Tibial nerve (tissue), 4 donors: Measurements from ENCODE around the gene RNF14. TPM values are rescaled to one million over a fixed set of nuclear protein-coding genes. Genes with fewer than 3 reads are reported as not detected.

Experiments used
- DNase-seq, 2 donors: peaks; one replicate each; pipeline ENCODE4 v3.0.0-alpha.2; 2019; ENCODE audit warnings: low spot score in 2 of 2
- H3K27ac ChIP-seq, 4 donors: fragments of 200-600 bp; sonication (generic) in 3 of 4; one replicate each; pipeline ENCODE4 v1.5.1; 2017 to 2019; ENCODE audit warnings: mild to moderate bottlenecking in 1 of 4
- H3K27me3 ChIP-seq, 2 donors: fragments of 200-600 bp; sonication (generic) in 1 of 2; one replicate each; pipeline versions ENCODE4 v1.5.1 to v1.6.0; 2017 to 2019
- H3K36me3 ChIP-seq, 3 donors: fragments of 200-600 bp; sonication (generic); one replicate each; pipeline ENCODE4 v1.5.1; 2018 to 2019
- H3K4me1 ChIP-seq, 4 donors: fragments of 200-600 bp; sonication (generic) in 3 of 4; one replicate each; pipeline ENCODE4 v1.5.1; 2017 to 2019
- H3K4me3 ChIP-seq, 4 donors: fragments of 200-600 bp; sonication (generic) in 3 of 4; one replicate each; pipeline ENCODE4 v1.5.1; 2017 to 2019; ENCODE audit warnings: mild to moderate bottlenecking in 1 of 4, moderate library complexity in 1 of 4
- H3K9me3 ChIP-seq, 4 donors: fragments of 200-600 bp; sonication (generic) in 3 of 4; one replicate each; pipeline ENCODE4 v1.5.1; 2017 to 2019
- EP300 ChIP-seq, 2 donors: sonication (generic); formaldehyde crosslinking; IDR thresholded peaks; one replicate each; pipeline ENCODE4 v1.6.1; 2017; ENCODE audit warnings: antibody characterized with exemption in 2 of 2, mild to moderate bottlenecking in 1 of 2
- POLR2A ChIP-seq, 2 donors: fragments of 450-650 bp; IDR thresholded peaks; one replicate each; pipeline ENCODE4 v1.6.1; 2017; ENCODE audit warnings: antibody characterized with exemption in 2 of 2, mild to moderate bottlenecking in 2 of 2, moderate library complexity in 2 of 2
- WGBS, 2 donors: methylation state at CpG; one replicate each; pipeline ENCODE4 v1.1.5; 2018; 5-methylcytosine and 5-hydroxymethylcytosine counted together
- total RNA-seq, 4 donors: library from RNA; depleted of rRNA; stranded (reverse); fragments of >200 nt; gene quantifications; one replicate each; pipeline ENCODE4 v1.1.0, GENCODE V29; 2016
- TF ChIP-seq, protein P1 (sequence below), 5 experiments: fragments of 200-600 bp in 3 of 5; fragments of 450-650 bp in 2 of 5; sonication (generic) in 3 of 5; IDR thresholded peaks; one replicate each; pipeline ENCODE4 v1.5.1; 2016 to 2019; ENCODE audit warnings: antibody characterized with exemption in 5 of 5, mild to moderate bottlenecking in 3 of 5, moderate library complexity in 2 of 5

Gene RNF14
- total RNA-seq, 4 donors from 2014 or later: 48.0 to 70.5 (median 57.8) TPM

DNA sequence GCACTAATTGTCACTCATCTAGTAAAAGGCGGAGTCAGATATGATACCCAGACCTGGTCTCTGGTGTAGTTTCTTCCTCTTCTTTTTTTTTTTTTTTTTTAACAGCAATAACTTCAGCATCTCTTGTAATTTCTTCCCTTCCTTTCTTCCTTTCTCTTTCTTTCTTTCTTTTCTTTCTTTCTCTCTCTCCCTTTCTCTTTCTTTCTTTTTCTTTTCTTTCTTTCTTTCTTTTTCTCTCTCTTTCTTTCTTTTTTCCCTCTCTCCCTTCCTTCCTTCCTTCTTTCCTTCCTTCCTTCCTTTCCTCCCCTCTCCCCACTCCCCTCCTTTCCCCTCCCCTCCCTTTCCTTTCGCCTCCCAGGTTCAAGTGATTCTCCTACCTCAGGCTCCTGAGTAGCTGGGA is 69.8 kb downstream of the RNF14 start:
- H3K4me1 ChIP-seq: no peaks in the 10 kb centered on the region
- TF ChIP-seq EP300 (IDR thresholded peaks at IDR 0.05): no peak
- TF ChIP-seq POLR2A (IDR thresholded peaks at IDR 0.05): no peak
- TF ChIP-seq, protein P1, sequence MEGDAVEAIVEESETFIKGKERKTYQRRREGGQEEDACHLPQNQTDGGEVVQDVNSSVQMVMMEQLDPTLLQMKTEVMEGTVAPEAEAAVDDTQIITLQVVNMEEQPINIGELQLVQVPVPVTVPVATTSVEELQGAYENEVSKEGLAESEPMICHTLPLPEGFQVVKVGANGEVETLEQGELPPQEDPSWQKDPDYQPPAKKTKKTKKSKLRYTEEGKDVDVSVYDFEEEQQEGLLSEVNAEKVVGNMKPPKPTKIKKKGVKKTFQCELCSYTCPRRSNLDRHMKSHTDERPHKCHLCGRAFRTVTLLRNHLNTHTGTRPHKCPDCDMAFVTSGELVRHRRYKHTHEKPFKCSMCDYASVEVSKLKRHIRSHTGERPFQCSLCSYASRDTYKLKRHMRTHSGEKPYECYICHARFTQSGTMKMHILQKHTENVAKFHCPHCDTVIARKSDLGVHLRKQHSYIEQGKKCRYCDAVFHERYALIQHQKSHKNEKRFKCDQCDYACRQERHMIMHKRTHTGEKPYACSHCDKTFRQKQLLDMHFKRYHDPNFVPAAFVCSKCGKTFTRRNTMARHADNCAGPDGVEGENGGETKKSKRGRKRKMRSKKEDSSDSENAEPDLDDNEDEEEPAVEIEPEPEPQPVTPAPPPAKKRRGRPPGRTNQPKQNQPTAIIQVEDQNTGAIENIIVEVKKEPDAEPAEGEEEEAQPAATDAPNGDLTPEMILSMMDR (IDR thresholded peaks at IDR 0.05): no peak
- no peaks in the 10 kb centered on the region for H3K36me3 ChIP-seq
- no peaks in the 10 kb centered on the region for H3K27me3 ChIP-seq
- DNase-seq: no peak
- H3K27ac ChIP-seq: no peak overlapping the region
- no peaks in the 10 kb centered on the region for H3K9me3 ChIP-seq
- no peak overlapping the region for H3K4me3 ChIP-seq
- WGBS, 2 donors: 98 to 99% methylated on average over 2 of the region's 2 CpGs

Other genes with a start within 250 kb of the RNF14 start
- 10 to 100 TPM; 19.9 to 55.5 (median 44.9) TPM for gene PCDH1, start 90.7 kb upstream of the RNF14 start, total RNA-seq
- 10 to 100 TPM; 59.6 to 80.4 (median 75.7) TPM for gene DELE1, start 45.2 kb upstream of the RNF14 start, total RNA-seq
- gene PCDH12, start 10.9 kb upstream of the RNF14 start, total RNA-seq: 1 to 10 TPM; 1.0 to 4.5 (median 2.6) TPM
- 10 to 100 TPM; 14.0 to 29.7 (median 16.3) TPM for gene GNPDA1, start 43.9 kb downstream of the RNF14 start, total RNA-seq
- gene NDFIP1, start 139.7 kb downstream of the RNF14 start, total RNA-seq: 100 to 1,000 TPM in 2 of 4 donors, 10 to 100 TPM in 2; 96.1 to 172 (median 107) TPM